C4-2B (cell line): ENCODE data around the gene CLN5.
A peak's percentile ranks its signal among the peaks of the same experiment; 100 is the strongest.

Experiments used
- CTCF ChIP-seq: fragments of 450-650 bp; conservative IDR thresholded peaks from 2 replicates; pipeline ENCODE4 v1.5.1; 2017; ENCODE audit warnings: mild to moderate bottlenecking
- ZFX ChIP-seq: fragments of 450-650 bp; IDR thresholded peaks from 2 replicates; pipeline ENCODE4 v1.6.1; 2017

DNA sequence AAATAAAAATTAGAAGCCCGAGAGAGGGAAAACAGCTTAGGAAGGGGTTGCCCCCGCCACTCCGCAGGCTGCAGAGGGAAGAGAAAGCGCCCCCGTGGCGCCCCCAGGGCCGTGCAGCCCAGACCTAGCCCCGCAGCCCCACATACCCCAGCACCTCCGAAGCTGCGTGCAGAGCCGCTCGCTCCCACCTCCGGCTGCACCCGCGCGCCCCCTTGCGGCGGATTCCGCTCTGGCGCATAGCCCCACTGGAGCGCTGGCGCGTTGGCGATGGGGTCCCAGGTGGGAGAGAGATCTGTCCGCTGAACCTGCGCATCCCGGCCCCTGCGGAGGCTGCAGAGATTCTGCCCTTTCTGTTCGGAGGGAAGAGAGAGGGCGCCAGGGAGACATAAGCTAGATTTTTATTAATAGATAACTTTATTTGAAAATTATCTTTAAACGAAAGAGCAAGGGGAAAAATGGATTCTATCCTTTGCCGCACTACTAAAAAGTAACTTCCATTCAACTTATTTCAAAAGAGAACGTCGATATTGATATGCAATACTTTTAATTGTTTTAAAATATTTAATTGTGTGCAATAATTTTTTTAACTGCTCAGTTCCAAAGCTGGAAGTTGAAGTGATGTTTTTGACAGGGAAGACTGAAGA is 11.7 kb upstream of the CLN5 start:
- TF ChIP-seq CTCF (peak; percentile 98), ZFX (no peak)
